Activated T-helper 1 cell treated with anti-CD3 and anti-CD28 coated beads, Interleukin-12 subunit alpha, Interleukin-12 subunit beta, Interleukin-2, Interleukin-4 antibody, amounts not matched to agents 30 ng/mL and 10 ng/mL and 1 ng/mL, durations not matched to agents 14 hours and 24 hours and 36 hours (primary cell): ENCODE results near the gene DCC. TPM values are rescaled to one million over a fixed set of nuclear protein-coding genes. Genes with fewer than 3 reads are reported as not detected.
"Not testable (repeated sequence)": the region's sequence is repeated elsewhere in the genome, so short reads cannot be mapped to it uniquely, and the experiment has no call there.

Source experiments
- DNase-seq: peaks from one replicate; pipeline ENCODE4 v3.0.0; 2021; ENCODE audit warnings: low spot score
- H3K27ac Mint-ChIP-seq: one replicate; pipeline ENCODE4 v1.8.0; 2021; ENCODE audit warnings: mild to moderate bottlenecking, mixed read lengths
- H3K27me3 Mint-ChIP-seq: one replicate; pipeline ENCODE4 v1.8.0; 2022; ENCODE audit warnings: mild to moderate bottlenecking, moderate library complexity, mixed read lengths; ENCODE audit not compliant: insufficient read depth
- H3K36me3 Mint-ChIP-seq: one replicate; pipeline ENCODE4 v1.8.0; 2021; ENCODE audit warnings: low read depth, mixed read lengths
- H3K4me1 Mint-ChIP-seq: one replicate; pipeline ENCODE4 v1.8.0; 2021; ENCODE audit warnings: low read depth, mixed read lengths
- H3K4me3 Mint-ChIP-seq: one replicate; pipeline ENCODE4 v1.8.0; 2021; ENCODE audit warnings: mild to moderate bottlenecking, moderate library complexity, mixed read lengths
- H3K9me3 Mint-ChIP-seq: one replicate; pipeline ENCODE4 v1.8.0; 2021; ENCODE audit warnings: mixed read lengths
- intact Hi-C: fragments of 100-400 bp; cut with micrococcal nuclease; formaldehyde crosslinking; loops from one replicate; pipeline ENCODE4 v1.15.1; 2024
- total RNA-seq: library from RNA; stranded (reverse); gene quantifications from 2 replicates; pipeline ENCODE4 v1.2.3, GENCODE V29; 2022

DCC gene
- total RNA-seq, 1 donor from 2014 or later = not detected

DNA sequence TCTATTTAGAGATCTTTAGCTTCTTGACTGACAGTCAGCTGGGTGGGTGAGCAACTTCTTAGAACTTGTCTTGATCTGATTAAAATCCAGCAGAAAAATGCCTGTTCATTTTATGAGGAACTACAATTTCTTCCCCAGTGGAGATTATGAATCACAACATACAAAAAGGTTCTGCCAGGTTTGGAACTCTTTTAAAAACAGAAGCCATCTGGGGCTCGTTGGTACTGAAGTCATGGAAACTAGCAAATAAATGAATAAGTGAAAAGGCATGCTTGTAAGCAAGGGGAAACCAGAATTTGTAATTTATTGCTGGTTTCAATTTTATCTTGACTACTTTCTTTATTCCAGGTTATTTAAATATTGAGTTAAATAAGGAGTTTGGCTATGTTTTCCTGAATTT, 1117.1 kb downstream of the DCC start:
- Mint-ChIP-seq H3K4me3 (no peak overlapping the region), H3K27ac (no peak overlapping the region), H3K4me1 (no peaks in the 10 kb centered on the region), H3K27me3 (no peaks in the 10 kb centered on the region), H3K9me3 (no peaks in the 10 kb centered on the region), H3K36me3 (no peaks in the 10 kb centered on the region)
- intact Hi-C loops = no loop called here
- DNase-seq = no peak

DNA sequence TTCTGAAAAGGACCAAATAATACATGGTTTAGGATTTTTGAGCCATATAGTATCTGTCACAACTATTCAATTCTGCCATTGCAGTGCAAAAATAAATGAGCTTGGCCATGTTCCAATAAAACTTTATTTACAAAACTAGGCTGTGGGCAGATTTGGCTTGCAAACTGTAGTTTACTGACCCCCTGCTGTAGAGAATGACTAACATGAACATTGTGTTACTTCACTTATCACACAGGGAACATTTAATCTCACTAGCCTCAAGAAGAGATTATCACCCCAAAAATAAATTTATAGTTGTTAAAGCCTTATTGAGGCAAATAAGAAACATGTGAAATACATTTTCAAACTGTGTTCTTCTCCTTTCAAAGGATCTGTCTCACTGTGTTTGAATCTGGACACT, 1118.3 kb downstream of the DCC start:
- H3K27me3 Mint-ChIP-seq = no peaks in the 10 kb centered on the region
- H3K36me3 Mint-ChIP-seq = no peaks in the 10 kb centered on the region
- intact Hi-C loops = no loop called here
- no peak for DNase-seq
- H3K4me1 Mint-ChIP-seq = no peaks in the 10 kb centered on the region
- H3K27ac Mint-ChIP-seq = no peak overlapping the region
- H3K4me3 Mint-ChIP-seq = no peak overlapping the region
- H3K9me3 Mint-ChIP-seq = no peaks in the 10 kb centered on the region

DNA sequence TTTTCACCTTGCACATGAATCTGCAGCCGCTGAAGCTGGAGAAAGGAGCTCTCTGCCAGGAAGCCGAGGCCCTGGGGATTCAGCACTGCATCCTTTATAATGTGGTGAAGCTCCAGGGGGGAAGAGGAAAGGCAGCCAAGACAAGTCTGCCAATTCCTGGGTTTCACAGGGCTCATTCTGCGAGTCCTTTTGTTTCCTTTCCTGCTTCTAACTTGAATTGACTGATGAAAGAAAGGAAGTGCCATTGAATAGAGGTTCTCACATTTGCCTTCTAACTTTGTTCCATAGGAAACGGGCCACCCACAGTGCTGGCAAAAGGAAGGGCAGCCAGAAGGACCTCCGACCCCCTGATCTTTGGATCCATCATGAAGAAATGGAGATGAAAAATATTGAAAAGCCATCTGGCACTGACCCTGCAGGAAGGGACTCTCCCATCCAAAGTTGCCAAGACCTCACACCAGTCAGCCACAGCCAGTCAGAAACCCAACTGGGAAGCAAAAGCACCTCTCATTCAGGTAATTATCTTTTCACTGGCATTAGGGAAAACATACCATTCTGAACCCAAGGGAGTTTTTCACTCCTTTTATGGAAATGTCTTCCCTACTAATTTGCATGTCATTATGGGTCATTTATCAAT, 1119.1 kb downstream of the DCC start:
- H3K36me3 Mint-ChIP-seq = no peaks in the 10 kb centered on the region
- no peak overlapping the region for H3K27ac Mint-ChIP-seq
- H3K4me1 Mint-ChIP-seq = no peaks in the 10 kb centered on the region

DNA sequence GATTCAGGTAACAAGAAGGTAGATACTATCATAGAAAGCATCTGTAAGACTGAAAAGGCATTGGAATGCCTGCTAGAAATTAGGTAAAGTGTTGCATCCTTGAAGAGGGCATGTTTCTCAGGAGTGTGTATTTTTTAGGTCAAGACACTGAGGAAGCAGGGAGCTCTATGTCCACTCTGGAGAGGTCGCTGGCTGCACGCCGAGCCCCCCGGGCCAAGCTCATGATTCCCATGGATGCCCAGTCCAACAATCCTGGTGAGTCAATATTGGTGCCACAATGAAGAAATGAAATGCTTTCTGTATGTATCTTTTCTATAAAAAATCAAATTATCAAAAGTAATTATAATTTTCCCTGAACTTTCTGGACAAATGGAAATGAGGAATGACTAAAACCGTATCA, 1127.8 kb downstream of the DCC start:
- no peak overlapping the region for H3K27ac Mint-ChIP-seq
- no peak for DNase-seq
- no peaks in the 10 kb centered on the region for H3K36me3 Mint-ChIP-seq
- no peak overlapping the region for H3K4me3 Mint-ChIP-seq
- no peaks in the 10 kb centered on the region for H3K27me3 Mint-ChIP-seq
- intact Hi-C loops = no loop called here
- peaks cover 12% of the 10 kb centered on the region for H3K9me3 Mint-ChIP-seq
- no peaks in the 10 kb centered on the region for H3K4me1 Mint-ChIP-seq

More for the DNA sequence above, 1119.1 kb downstream of the DCC start:
- no peak for DNase-seq
- H3K4me3 Mint-ChIP-seq = no peak overlapping the region
- H3K9me3 Mint-ChIP-seq = no peaks in the 10 kb centered on the region
- intact Hi-C loops = no loop called here
- H3K27me3 Mint-ChIP-seq = no peaks in the 10 kb centered on the region

DNA sequence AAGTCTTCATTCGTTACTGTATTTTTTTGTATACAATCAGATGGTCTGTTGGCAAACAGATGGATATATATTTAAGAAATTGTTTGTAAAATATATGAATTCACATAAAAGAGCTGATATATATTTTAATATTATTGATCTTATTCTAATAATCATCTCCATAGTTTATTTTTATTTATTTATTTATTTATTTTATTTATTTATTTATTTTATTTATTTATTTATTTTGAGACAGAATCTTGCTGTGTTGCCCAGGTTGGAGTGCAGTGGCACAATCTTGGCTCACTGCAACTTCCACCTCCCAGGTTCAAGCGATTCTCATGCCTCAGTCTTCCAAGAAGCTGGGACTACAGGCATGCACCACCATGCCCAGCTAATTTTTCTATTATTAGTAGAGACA, 1128.2 kb downstream of the DCC start:
- peaks cover 16% of the 10 kb centered on the region for H3K9me3 Mint-ChIP-seq
- intact Hi-C loops, H3K4me1 Mint-ChIP-seq, DNase-seq, H3K27me3 Mint-ChIP-seq, H3K27ac Mint-ChIP-seq, H3K4me3 Mint-ChIP-seq, H3K36me3 Mint-ChIP-seq: not testable (repeated sequence)

DNA sequence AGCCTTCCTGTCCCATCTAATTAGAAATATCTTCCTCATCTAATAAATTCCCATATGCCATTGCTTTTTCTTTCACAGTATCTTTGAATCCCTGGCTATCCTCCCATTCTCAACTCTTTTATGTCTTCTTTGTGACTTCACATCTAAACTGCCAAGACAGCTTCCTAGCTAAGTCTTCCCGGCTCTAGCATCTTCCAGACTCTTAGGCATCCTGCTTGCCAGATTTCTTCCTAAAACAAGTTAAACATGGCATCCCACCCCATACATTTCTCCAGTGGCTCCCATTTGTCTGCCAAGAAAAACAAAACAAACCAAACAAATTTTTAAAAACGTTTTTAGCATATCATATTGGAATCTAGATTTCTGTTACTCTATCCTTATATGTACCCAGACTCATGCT, 1132.5 kb downstream of the DCC start:
- Mint-ChIP-seq H3K27me3 (no peaks in the 10 kb centered on the region), H3K9me3 (peaks cover 24% of the 10 kb centered on the region), H3K4me1 (no peaks in the 10 kb centered on the region), H3K4me3 (no peak overlapping the region), H3K36me3 (no peaks in the 10 kb centered on the region), H3K27ac (no peak overlapping the region)
- DNase-seq = no peak
- intact Hi-C loops = no loop called here

DNA sequence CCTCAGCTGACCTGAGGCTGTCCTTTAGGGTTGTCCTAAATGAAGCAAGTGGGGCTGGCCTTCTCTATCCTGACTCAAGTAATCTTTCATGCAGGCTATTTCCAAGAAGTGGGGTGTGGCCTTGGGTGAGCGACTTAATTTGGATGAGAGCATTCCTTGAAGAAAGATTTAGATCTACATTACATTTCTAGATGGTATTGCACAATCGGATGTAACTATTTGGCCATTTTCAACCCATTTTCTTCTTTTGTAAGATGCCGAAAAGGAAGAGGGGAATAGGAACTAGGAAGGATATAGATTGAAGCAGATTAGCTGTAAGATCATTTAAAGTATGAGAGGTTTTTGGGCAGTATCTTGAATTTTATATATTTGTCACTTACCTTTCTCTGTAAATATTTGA, 1138.2 kb downstream of the DCC start:
- intact Hi-C loops = no loop called here
- H3K27ac Mint-ChIP-seq = no peak overlapping the region
- H3K27me3 Mint-ChIP-seq = no peaks in the 10 kb centered on the region
- no peaks in the 10 kb centered on the region for H3K36me3 Mint-ChIP-seq
- H3K4me1 Mint-ChIP-seq = no peaks in the 10 kb centered on the region
- H3K9me3 Mint-ChIP-seq = peaks cover 10% of the 10 kb centered on the region
- no peak for DNase-seq
- H3K4me3 Mint-ChIP-seq = no peak overlapping the region

DNA sequence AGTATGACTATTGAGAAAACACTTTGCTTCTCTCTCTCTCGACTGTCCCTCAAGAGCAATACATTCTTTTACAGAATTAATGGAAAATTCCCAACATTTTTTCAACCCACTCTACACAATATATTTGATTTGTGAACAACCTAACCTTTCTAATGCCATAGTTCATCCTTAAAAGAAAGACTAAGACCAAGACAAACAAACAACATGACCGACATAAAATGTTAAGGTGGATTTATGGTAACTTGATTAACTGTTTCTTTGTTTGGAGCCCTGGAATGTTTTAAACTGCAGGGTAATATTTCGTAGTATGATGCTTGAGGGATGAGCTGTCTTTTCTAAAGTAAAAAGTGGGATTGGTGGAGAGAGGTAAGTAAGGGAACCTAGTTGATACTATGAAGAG, 1146.3 kb downstream of the DCC start:
- Mint-ChIP-seq H3K4me1 (no peaks in the 10 kb centered on the region), H3K4me3 (no peak overlapping the region), H3K27me3 (peaks cover 2% of the 10 kb centered on the region), H3K27ac (no peak overlapping the region), H3K9me3 (no peaks in the 10 kb centered on the region), H3K36me3 (no peaks in the 10 kb centered on the region)
- DNase-seq = no peak
- intact Hi-C loops = no loop called here

DNA sequence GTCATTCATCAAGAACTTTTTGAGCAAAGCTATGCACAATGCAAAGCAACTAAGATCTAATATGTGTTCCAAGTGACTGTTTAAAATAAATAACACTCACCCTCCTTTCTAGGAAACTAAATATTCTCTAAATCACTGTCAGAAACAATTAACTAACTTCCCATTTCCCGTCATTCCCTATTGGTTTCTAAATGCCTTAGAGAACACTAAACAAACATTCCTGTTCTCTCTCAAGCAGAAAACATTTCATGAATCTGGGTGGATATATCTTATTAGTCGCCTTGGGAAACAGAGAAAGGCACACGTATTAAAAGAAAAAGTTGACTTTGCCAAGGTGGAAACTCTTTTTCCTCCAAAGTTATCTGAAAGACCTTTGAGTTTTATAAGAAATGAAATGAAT, 1149.3 kb downstream of the DCC start:
- Mint-ChIP-seq H3K9me3 (no peaks in the 10 kb centered on the region), H3K27ac (no peak overlapping the region), H3K4me3 (no peak overlapping the region), H3K27me3 (peaks cover 2% of the 10 kb centered on the region), H3K4me1 (no peaks in the 10 kb centered on the region), H3K36me3 (no peaks in the 10 kb centered on the region)
- intact Hi-C loops = no loop called here
- DNase-seq = no peak

DNA sequence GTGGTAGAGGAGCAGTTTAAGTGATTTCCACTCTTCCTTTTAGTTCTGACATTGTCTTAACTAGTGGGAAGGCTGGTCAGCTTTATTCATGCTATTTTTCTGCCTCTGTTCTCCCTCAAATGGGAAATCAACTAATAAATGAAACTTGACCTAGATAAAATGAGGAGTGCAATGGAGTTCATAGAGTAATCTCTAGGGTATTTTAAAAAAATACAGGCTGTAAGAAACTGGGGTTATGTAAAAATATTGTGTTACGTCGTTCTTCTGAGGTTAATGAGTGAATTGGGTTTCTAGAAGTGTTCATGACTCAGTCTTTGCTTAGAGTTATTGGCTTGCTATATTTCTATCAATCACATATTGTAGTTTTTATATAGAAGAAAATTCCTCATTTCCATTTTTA, 1150.0 kb downstream of the DCC start:
- intact Hi-C loops = no loop called here
- Mint-ChIP-seq H3K27me3 (peaks cover 2% of the 10 kb centered on the region), H3K36me3 (no peaks in the 10 kb centered on the region), H3K4me1 (no peaks in the 10 kb centered on the region), H3K27ac (no peak overlapping the region), H3K9me3 (no peaks in the 10 kb centered on the region), H3K4me3 (no peak overlapping the region)
- DNase-seq = no peak

DNA sequence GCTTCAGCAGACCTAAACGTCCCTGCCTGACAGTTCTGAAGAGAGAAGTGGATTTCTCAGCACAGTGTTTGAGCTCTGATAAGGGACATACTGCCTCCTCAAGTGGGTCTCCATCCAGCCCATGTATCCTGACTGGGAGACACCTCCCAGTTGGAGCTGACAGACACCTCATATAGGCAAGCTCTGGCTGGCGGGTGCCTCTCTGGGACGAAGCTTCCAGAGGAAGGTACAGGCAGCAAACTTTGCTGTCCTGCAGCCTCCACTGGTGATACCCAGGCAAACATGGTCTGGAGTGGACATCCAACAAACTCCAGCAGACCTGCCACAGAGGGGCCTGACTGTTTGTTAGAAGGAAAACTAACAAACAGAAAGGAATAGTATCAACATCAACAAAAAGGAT, 1156.0 kb downstream of the DCC start:
- H3K4me1 Mint-ChIP-seq = no peaks in the 10 kb centered on the region
- no peak overlapping the region for H3K4me3 Mint-ChIP-seq
- intact Hi-C loops = no loop called here
- H3K9me3 Mint-ChIP-seq = peaks cover 3% of the 10 kb centered on the region
- DNase-seq = no peak
- H3K27ac Mint-ChIP-seq = no peak overlapping the region
- no peaks in the 10 kb centered on the region for H3K36me3 Mint-ChIP-seq
- H3K27me3 Mint-ChIP-seq = no peaks in the 10 kb centered on the region

DNA sequence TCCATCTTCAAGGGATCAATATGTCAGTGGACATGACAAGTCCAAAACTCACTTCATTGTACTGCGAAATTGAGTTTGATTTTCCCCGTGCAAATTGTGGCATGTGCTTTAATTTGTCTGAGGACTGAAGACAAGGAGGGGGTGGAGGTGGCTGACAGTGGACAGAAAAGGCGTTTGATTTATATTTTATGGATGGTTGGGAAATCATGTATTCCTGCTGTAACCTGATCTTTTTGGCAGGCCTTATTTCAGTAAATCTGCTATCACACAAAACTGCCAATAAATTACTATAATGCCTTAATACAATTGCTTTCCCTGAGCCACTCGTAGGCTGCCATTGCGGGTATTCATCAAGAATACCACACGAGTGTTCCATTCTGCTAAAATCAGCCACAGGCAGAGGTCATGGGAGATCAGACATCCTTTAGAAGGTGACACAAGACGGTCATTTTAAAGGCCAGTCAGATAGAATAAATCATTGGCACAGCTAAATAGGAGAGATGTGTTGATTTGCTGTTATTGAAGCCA, 1164.0 kb downstream of the DCC start:
- intact Hi-C loops = no loop called here
- H3K4me3 Mint-ChIP-seq = no peak overlapping the region
- H3K4me1 Mint-ChIP-seq = no peaks in the 10 kb centered on the region
- no peaks in the 10 kb centered on the region for H3K27me3 Mint-ChIP-seq
- H3K36me3 Mint-ChIP-seq = no peaks in the 10 kb centered on the region
- no peak for DNase-seq
- H3K9me3 Mint-ChIP-seq = no peaks in the 10 kb centered on the region
- no peak overlapping the region for H3K27ac Mint-ChIP-seq

DNA sequence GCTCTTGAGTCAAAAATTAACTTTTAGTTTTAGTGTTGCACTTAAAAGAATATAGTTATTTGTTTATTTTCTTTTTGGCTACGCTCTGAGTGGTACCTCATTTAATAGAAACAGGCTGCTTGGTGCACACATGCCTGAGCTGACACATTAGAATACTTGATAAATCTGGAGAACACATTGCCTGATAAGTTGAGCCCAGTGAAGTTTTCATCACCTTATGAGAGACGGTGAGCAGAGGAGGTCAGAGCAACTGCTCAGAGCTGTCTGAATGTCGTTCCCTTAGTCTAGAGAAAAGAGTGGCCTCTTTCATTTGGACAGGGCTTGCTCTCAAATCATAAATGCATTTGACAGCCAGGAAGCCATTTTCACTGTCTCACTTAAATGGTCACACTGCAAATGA, 1168.5 kb downstream of the DCC start:
- Mint-ChIP-seq H3K4me3 (no peak overlapping the region), H3K27ac (no peak overlapping the region), H3K27me3 (no peaks in the 10 kb centered on the region), H3K4me1 (no peaks in the 10 kb centered on the region), H3K36me3 (no peaks in the 10 kb centered on the region), H3K9me3 (peaks cover 4% of the 10 kb centered on the region)
- intact Hi-C loops = no loop called here
- no peak for DNase-seq

DNA sequence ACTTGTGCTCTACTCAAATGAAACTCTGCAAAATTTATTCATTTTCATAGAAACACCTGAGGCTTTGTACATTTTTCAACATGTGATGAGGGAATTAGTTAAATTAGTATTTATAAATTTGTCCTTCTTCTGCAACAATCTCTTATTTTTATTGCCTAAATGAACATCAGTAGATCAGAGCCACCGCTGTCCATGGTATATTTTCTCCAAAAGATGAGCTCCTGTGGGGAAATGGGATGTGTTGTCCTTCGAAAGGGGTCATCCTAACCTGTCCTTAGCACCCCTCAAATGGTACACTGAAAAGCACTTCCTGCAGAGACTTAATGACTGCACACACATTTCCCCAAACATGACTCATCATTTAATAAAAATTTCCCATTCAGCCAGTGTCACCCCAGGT, 1169.9 kb downstream of the DCC start:
- DNase-seq = no peak
- Mint-ChIP-seq H3K27me3 (no peaks in the 10 kb centered on the region), H3K4me1 (no peaks in the 10 kb centered on the region), H3K4me3 (no peak overlapping the region), H3K27ac (no peak overlapping the region), H3K36me3 (no peaks in the 10 kb centered on the region), H3K9me3 (peaks cover 4% of the 10 kb centered on the region)
- intact Hi-C loops = no loop called here
